Activated CD4-positive, alpha-beta T cell treated with anti-CD3 and anti-CD28 coated beads for 36 hours (primary cell): ENCODE measurements around the gene MFSD6L. TPM values are rescaled to one million over a fixed set of nuclear protein-coding genes. Genes with fewer than 3 reads are reported as not detected.
A peak's percentile ranks its signal among the peaks of the same experiment; 100 is the strongest.

Experiments used
- ATAC-seq: fragments of 200-7000 bp; cut with Tn5 transposase; one replicate; pipeline ENCODE4 v1.10.0; 2021; ENCODE audit warnings: mild to moderate bottlenecking, moderate library complexity
- CTCF ChIA-PET: fragments of 350-600 bp; sonication (Branson Sonifier 250); formaldehyde crosslinking; loops from one replicate; lab custom pipeline; 2021; ENCODE audit warnings: antibody characterized with exemption; lab: Charles Lee
- POLR2A ChIA-PET: fragments of 350-600 bp; sonication (Branson Sonifier 250); formaldehyde crosslinking; loops from one replicate; lab custom pipeline; 2021; ENCODE audit warnings: antibody characterized with exemption, inconsistent platforms; lab: Charles Lee
- DNase-seq: peaks from one replicate; pipeline ENCODE4 v3.0.0-alpha.2; 2020
- H3K27ac Mint-ChIP-seq: one replicate; pipeline ENCODE4 v1.8.0; 2021; ENCODE audit warnings: mixed read lengths
- H3K27me3 Mint-ChIP-seq: one replicate; pipeline ENCODE4 v1.8.0; 2021; ENCODE audit warnings: mixed read lengths
- H3K36me3 Mint-ChIP-seq: one replicate; pipeline ENCODE4 v1.8.0; 2021; ENCODE audit warnings: low read depth, mixed read lengths
- H3K4me1 Mint-ChIP-seq: one replicate; pipeline ENCODE4 v1.8.0; 2021; ENCODE audit warnings: mixed read lengths
- H3K4me3 Mint-ChIP-seq: one replicate; pipeline ENCODE4 v1.8.0; 2021; ENCODE audit warnings: mild to moderate bottlenecking, moderate library complexity, mixed read lengths
- H3K9me3 Mint-ChIP-seq: one replicate; pipeline ENCODE4 v1.8.0; 2021; ENCODE audit warnings: low read depth, mixed read lengths
- intact Hi-C, 2 experiments: fragments of 100-400 bp; cut with DNase I in 1 of 2; cut with micrococcal nuclease in 1 of 2; formaldehyde crosslinking; loops; one replicate each; pipeline versions ENCODE4 v1.14.2 to v1.15.1; 2022 to 2024; cut with DNase I, micrococcal nuclease
- total RNA-seq, 2 experiments: library from RNA; stranded (reverse); gene quantifications; one replicate each; pipeline ENCODE4 v1.2.3, GENCODE V29; 2021

Gene MFSD6L
- total RNA-seq, 2 experiments from 2014 or later = 0.07 TPM

GRCh38 chr17:8803531-8804420 is 4.6 kb upstream of the MFSD6L start:
- POLR2A ChIA-PET = no interaction called here
- CTCF ChIA-PET = interaction anchor here (0.6 to 0.8 kb wide), 2 partner anchors 21 to 714 kb away, joined by 3 to 5 read pairs; no protein-coding TSS in a partner anchor
- ATAC-seq (no peak), DNase-seq (peak; percentile 24)
- peaks cover 13% of the 10 kb centered on the region for H3K9me3 Mint-ChIP-seq
- no peaks in the 10 kb centered on the region for H3K4me1 Mint-ChIP-seq
- no peak overlapping the region for H3K4me3 Mint-ChIP-seq
- no peak overlapping the region for H3K27ac Mint-ChIP-seq
- intact Hi-C loops = loop anchor here (2.0 to 5.0 kb wide), 3 partner anchors 94 to 195 kb away; no protein-coding TSS in a partner anchor
- H3K27me3 Mint-ChIP-seq = no peaks in the 10 kb centered on the region
- H3K36me3 Mint-ChIP-seq = peaks cover 8% of the 10 kb centered on the region

- no peaks in the 10 kb centered on the region for H3K36me3 Mint-ChIP-seq
- H3K4me3 Mint-ChIP-seq = no peak overlapping the region
- DNase-seq = no peak
- H3K4me1 Mint-ChIP-seq = no peaks in the 10 kb centered on the region
- ChIA-PET CTCF (interaction anchor here (2.4 kb wide), 1 partner anchor 16 kb away, joined by 11 read pairs; no protein-coding TSS in a partner anchor), POLR2A (no interaction called here)
- no peaks in the 10 kb centered on the region for H3K9me3 Mint-ChIP-seq
- intact Hi-C loops = loop anchor here in 1 of 2 experiments (5.0 kb wide), 2 partner anchors 96 to 196 kb away; no protein-coding TSS in a partner anchor
- no peaks in the 10 kb centered on the region for H3K27me3 Mint-ChIP-seq
- no peak for ATAC-seq
- no peak overlapping the region for H3K27ac Mint-ChIP-seq
Observed at GRCh38 chr17:8801135-8801840, 2.1 kb upstream of the MFSD6L start.

- no peaks in the 10 kb centered on the region for H3K9me3 Mint-ChIP-seq
- intact Hi-C loops = loop anchor here in 1 of 2 experiments (5.0 kb wide), 2 partner anchors 97 to 197 kb away; no protein-coding TSS in a partner anchor
- H3K4me3 Mint-ChIP-seq = no peak overlapping the region
- H3K36me3 Mint-ChIP-seq = no peaks in the 10 kb centered on the region
- no peaks in the 10 kb centered on the region for H3K27me3 Mint-ChIP-seq
- DNase-seq = no peak
- H3K4me1 Mint-ChIP-seq = no peaks in the 10 kb centered on the region
- H3K27ac Mint-ChIP-seq = no peak overlapping the region
- ChIA-PET CTCF (interaction anchor here (2.4 kb wide), 1 partner anchor 15 kb away, joined by 11 read pairs; no protein-coding TSS in a partner anchor), POLR2A (interaction anchor here (0.6 kb wide), 1 partner anchor 96 kb away, joined by 3 read pairs; no protein-coding TSS in a partner anchor)
- no peak for ATAC-seq
Observed at GRCh38 chr17:8800656-8801055, 1.5 kb upstream of the MFSD6L start.

GRCh38 chr17:8799570-8800212 is 526 bp upstream of the MFSD6L start:
- ChIA-PET POLR2A (interaction anchor here (0.6 kb wide), 1 partner anchor 95 kb away, joined by 3 read pairs; no protein-coding TSS in a partner anchor), CTCF (interaction anchor here (1.5 to 2.4 kb wide), 2 partner anchors 14 to 199 kb away, joined by 8 to 11 read pairs; no protein-coding TSS in a partner anchor)
- ATAC-seq = no peak
- Mint-ChIP-seq H3K9me3 (no peaks in the 10 kb centered on the region), H3K36me3 (no peaks in the 10 kb centered on the region), H3K27me3 (no peaks in the 10 kb centered on the region), H3K4me3 (no peak overlapping the region), H3K4me1 (no peaks in the 10 kb centered on the region), H3K27ac (no peak overlapping the region)
- no peak for DNase-seq
- intact Hi-C loops = loop anchor here (1.0 to 5.0 kb wide), 3 partner anchors 98 to 199 kb away; no protein-coding TSS in a partner anchor

DNA sequence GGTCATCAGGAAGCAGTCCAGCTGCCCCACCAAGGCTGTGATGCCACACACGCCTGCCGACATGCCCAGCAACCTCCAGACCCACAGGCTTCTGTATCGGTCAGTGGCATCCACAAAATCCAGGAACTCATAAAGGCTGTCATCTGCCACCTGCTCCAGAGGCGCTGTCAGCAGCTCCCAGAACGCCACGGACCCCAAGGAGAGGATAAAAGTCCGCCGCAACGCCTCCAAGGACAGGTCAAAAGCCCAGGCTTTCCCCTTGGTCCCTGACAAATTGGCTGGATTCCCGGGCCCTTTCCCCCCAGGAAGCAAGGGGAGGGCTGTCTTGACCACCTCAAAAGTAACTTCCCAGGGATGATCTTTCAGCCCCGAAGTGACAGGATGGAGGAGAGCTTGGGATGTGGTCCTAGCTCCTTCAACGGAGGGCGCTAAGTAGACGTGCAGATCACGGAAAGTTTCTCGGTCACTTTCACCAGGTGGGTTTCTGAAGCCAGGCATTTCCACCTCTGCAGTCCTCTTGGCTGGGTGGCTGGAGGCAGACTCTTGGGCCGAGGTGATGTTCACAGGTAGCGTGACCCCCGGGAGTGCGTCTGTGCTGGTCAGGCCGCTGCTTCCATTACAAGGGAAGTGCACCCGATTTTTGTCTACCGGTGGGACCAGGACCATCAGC is 854 bp downstream of the MFSD6L start:
- Mint-ChIP-seq H3K9me3 (no peaks in the 10 kb centered on the region), H3K4me1 (no peaks in the 10 kb centered on the region), H3K27me3 (no peaks in the 10 kb centered on the region), H3K27ac (no peak overlapping the region), H3K4me3 (no peak overlapping the region), H3K36me3 (no peaks in the 10 kb centered on the region)
- POLR2A ChIA-PET = no interaction called here
- intact Hi-C loops = no loop called here
- ATAC-seq (no peak), DNase-seq (no peak)
- CTCF ChIA-PET = interaction anchor here (0.6 to 1.2 kb wide), 2 partner anchors 32 to 654 kb away, joined by 3 read pairs; no protein-coding TSS in a partner anchor

DNA sequence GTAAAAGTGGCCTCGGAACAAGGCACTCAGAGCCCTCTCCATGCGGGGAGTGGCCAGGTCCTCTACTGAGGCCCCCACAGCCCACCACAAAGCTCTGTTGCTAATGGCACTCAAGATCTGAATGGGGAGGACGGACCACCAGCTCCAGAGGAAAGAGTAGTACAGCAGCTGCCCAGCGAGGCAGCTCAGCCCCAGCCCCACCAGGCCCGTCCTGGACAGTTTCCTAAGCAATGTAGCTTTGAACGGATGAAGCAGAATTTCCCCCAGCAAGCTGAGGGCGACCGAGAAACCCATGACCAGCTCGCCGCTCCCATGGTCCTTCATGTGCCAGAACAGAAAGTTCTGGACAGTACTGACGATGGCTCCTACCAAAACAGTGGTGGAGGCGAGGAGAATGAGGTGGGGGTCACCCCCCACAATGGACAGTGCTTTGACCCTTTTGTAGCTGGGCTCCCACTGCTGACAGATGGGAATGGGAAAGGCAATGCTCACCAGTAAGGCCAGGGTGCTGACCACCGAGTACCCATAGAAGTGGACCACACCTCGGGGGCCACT is 1.5 kb downstream of the MFSD6L start:
- ATAC-seq (no peak), DNase-seq (no peak)
- Mint-ChIP-seq H3K4me1 (no peaks in the 10 kb centered on the region), H3K36me3 (no peaks in the 10 kb centered on the region), H3K4me3 (no peak overlapping the region), H3K27ac (no peak overlapping the region), H3K9me3 (no peaks in the 10 kb centered on the region), H3K27me3 (no peaks in the 10 kb centered on the region)
- intact Hi-C loops = no loop called here
- POLR2A ChIA-PET = no interaction called here
- CTCF ChIA-PET = interaction anchor here (0.6 to 1.2 kb wide), 2 partner anchors 31 to 654 kb away, joined by 3 read pairs; no protein-coding TSS in a partner anchor

- H3K4me3 Mint-ChIP-seq = no peak overlapping the region
- ChIA-PET POLR2A (no interaction called here), CTCF (interaction anchor here (0.8 to 2.8 kb wide), 2 partner anchors 9 to 204 kb away, joined by 3 to 9 read pairs; no protein-coding TSS in a partner anchor)
- intact Hi-C loops = no loop called here
- H3K36me3 Mint-ChIP-seq = no peaks in the 10 kb centered on the region
- H3K9me3 Mint-ChIP-seq = peaks cover 3% of the 10 kb centered on the region
- H3K27ac Mint-ChIP-seq = no peak overlapping the region
- peaks cover 5% of the 10 kb centered on the region for H3K27me3 Mint-ChIP-seq
- DNase-seq (no peak), ATAC-seq (no peak)
- no peaks in the 10 kb centered on the region for H3K4me1 Mint-ChIP-seq
Observed at GRCh38 chr17:8794636-8795035, 4.5 kb downstream of the MFSD6L start.

- POLR2A ChIA-PET = no interaction called here
- CTCF ChIA-PET = no interaction called here
- DNase-seq = no peak
- ATAC-seq = no peak
- Mint-ChIP-seq H3K4me1 (no peaks in the 10 kb centered on the region), H3K9me3 (peaks cover 3% of the 10 kb centered on the region), H3K4me3 (no peak overlapping the region), H3K27ac (no peak overlapping the region), H3K36me3 (no peaks in the 10 kb centered on the region), H3K27me3 (peaks cover 6% of the 10 kb centered on the region)
- intact Hi-C loops = no loop called here
Observed at GRCh38 chr17:8793649-8794048, 5.5 kb downstream of the MFSD6L start.

- Mint-ChIP-seq H3K9me3 (peaks cover 3% of the 10 kb centered on the region), H3K36me3 (no peaks in the 10 kb centered on the region), H3K27me3 (peaks cover 6% of the 10 kb centered on the region), H3K27ac (no peak overlapping the region), H3K4me1 (no peaks in the 10 kb centered on the region), H3K4me3 (no peak overlapping the region)
- ChIA-PET POLR2A (no interaction called here), CTCF (no interaction called here)
- DNase-seq (no peak), ATAC-seq (no peak)
- intact Hi-C loops = no loop called here
Observed at GRCh38 chr17:8792646-8793045, 6.5 kb downstream of the MFSD6L start.

- peaks cover 6% of the 10 kb centered on the region for H3K27me3 Mint-ChIP-seq
- DNase-seq = peak; percentile 25
- peaks cover 3% of the 10 kb centered on the region for H3K9me3 Mint-ChIP-seq
- H3K4me1 Mint-ChIP-seq = no peaks in the 10 kb centered on the region
- ChIA-PET CTCF (interaction anchor here (1.0 kb wide), 1 partner anchor 87 kb away, joined by 3 read pairs; no protein-coding TSS in a partner anchor), POLR2A (interaction anchor here (0.5 kb wide), 1 partner anchor 408 kb away, joined by 3 read pairs; no protein-coding TSS in a partner anchor)
- ATAC-seq = peak; percentile 78
- no peak overlapping the region for H3K4me3 Mint-ChIP-seq
- H3K27ac Mint-ChIP-seq = no peak overlapping the region
- no peaks in the 10 kb centered on the region for H3K36me3 Mint-ChIP-seq
- intact Hi-C loops = no loop called here
Observed at GRCh38 chr17:8791910-8792270, 7.3 kb downstream of the MFSD6L start.
